Spinal cord (tissue), 10 donors: ENCODE data around the gene ODC1. TPM values are rescaled to one million over a fixed set of nuclear protein-coding genes. Genes with fewer than 3 reads are reported as not detected.
"Not testable (repeated sequence)": the region's sequence is repeated elsewhere in the genome, so short reads cannot be mapped to it uniquely, and the experiment has no call there.

ENCODE experiments used
- DNase-seq, 6 donors: peaks; one replicate each; pipeline versions ENCODE4 v3.0.0 to v3.0.0-alpha.2; 2013 to 2015; ENCODE audit warnings: low spot score in 6 of 6, low read depth in 4 of 6
- H3K27ac ChIP-seq: one replicate; pipeline ENCODE4 v1.5.1; 2013; ENCODE audit warnings: low read depth, low read length, control low read depth
- H3K27me3 ChIP-seq: one replicate; pipeline ENCODE4 v1.6.1; 2013; ENCODE audit warnings: low read length; ENCODE audit not compliant: control insufficient read depth, insufficient read depth
- H3K36me3 ChIP-seq: one replicate; pipeline ENCODE4 v1.6.1; 2013; ENCODE audit warnings: low read length; ENCODE audit not compliant: control insufficient read depth, insufficient read depth
- H3K4me1 ChIP-seq: one replicate; pipeline ENCODE4 v1.6.1; 2013; ENCODE audit warnings: low read length; ENCODE audit not compliant: control insufficient read depth, insufficient read depth
- H3K4me3 ChIP-seq: one replicate; pipeline ENCODE4 v1.5.1; 2013; ENCODE audit warnings: low read depth, low read length, control low read depth
- H3K9me3 ChIP-seq: one replicate; pipeline ENCODE4 v1.6.1; 2013; ENCODE audit warnings: low read length; ENCODE audit not compliant: control insufficient read depth, insufficient read depth
- WGBS: methylation state at CpG from one replicate; pipeline ENCODE4 v1.1.5; 2013; ENCODE audit warnings: missing lambda C conversion rate; ENCODE audit not compliant: insufficient coverage; 5-methylcytosine and 5-hydroxymethylcytosine counted together
- polyA plus RNA-seq, 2 donors: library from polyadenylated mRNA; unstranded; fragments of 120-200 nt; gene quantifications; one replicate each; pipeline ENCODE4 v1.2.1, GENCODE V29; 2013; ENCODE audit not compliant: insufficient read length in 2 of 2
- total RNA-seq, 2 donors: library from RNA; depleted of rRNA in 1 of 2; stranded (reverse); fragments of 120-200 nt in 1 of 2; fragments of >200 nt in 1 of 2; gene quantifications; one replicate each; pipeline versions ENCODE4 v1.2.3 to v1.2.4, GENCODE V29; 2013 to 2014
- donor health status: healthy.

ODC1 gene
- total and polyA plus RNA-seq, 4 donors, result 79.1 to 137 (median 111) TPM

DNA sequence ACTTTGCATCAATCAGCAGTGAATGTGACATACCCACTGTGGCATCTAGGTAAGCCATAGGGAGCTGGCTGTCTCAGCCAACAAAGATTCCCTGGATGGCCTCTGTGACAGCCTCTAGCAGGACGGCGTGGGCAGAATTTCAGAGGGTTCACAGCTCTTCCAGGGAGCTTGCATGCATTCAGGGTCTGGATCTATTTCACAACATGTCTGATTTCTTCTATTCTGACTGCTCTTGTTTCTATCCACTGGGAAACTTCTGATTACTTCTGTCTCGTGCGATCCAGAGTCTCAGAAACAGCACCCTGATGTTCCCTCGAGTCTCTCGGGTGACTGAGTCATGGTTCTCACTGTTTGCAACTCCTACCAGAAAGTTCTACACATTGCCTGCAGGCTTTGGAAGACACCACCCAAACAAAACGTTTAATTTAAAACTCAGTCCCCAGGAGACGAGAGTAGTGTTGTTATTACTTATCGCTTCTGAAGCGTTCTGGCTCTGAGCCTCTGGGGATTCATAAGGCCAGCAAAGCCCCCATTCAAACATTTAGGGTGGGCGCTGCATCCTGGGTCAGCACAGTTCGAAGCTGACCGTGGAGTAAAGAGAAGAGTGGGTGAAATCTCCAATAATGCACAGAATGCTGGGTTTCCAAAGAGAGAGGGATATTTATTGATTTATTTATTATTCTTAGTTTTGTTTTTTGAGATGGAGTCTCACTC lies 41.9 kb upstream of the ODC1 start:
- 76% methylated on average over 10 of the region's 13 CpGs for WGBS
- no peak for DNase-seq
- no peak overlapping the region for H3K27ac ChIP-seq
- H3K36me3 ChIP-seq, result no peaks in the 10 kb centered on the region
- no peaks in the 10 kb centered on the region for H3K4me1 ChIP-seq
- H3K4me3 ChIP-seq, result no peak overlapping the region
- no peaks in the 10 kb centered on the region for H3K27me3 ChIP-seq
- peaks cover 2% of the 10 kb centered on the region for H3K9me3 ChIP-seq

DNA sequence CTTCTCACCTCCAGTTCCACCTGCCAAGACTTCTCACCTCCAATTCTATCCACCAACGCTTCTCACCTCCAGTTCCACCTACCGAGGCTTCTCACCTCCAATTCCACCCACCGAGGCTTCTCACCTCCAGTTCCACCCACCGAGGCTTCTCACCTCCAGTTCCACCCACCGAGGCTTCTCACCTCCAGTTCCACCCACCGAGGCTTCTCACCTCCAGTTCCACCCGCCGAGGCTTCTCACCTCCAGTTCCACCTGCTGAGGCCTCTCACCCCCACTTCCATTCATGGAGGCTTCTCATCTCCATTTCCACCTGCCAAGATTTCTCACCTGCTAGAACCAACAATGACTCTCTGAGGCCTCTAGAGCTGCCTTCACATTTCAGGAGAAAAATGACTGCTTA lies 40.0 kb upstream of the ODC1 start:
- H3K9me3 ChIP-seq, H3K36me3 ChIP-seq, DNase-seq, H3K4me3 ChIP-seq, H3K27ac ChIP-seq, H3K4me1 ChIP-seq, H3K27me3 ChIP-seq: not testable (repeated sequence)
- 90% methylated on average over 6 of the region's 8 CpGs for WGBS

DNA sequence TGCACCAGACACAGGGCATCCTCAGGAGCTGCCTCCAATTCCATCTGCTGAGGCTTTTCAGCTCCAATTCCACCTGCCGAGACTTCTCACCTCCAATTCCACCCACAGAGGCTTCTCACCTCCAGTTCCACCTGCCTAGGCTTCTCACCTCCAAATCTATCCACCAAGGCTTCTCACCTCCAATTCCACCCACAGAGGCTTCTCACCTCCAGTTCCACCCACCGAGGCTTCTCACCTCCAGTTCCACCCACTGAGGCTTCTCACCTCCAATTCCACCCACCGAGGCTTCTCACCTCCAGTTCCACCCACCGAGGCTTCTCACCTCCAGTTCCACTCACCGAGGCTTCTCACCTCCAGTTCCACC lies 39.6 kb upstream of the ODC1 start:
- not testable (repeated sequence) for DNase-seq, H3K27me3 ChIP-seq, H3K4me1 ChIP-seq, H3K27ac ChIP-seq, H3K9me3 ChIP-seq, H3K36me3 ChIP-seq, H3K4me3 ChIP-seq
- 92% methylated on average over 5 of the region's 5 CpGs for WGBS

DNA sequence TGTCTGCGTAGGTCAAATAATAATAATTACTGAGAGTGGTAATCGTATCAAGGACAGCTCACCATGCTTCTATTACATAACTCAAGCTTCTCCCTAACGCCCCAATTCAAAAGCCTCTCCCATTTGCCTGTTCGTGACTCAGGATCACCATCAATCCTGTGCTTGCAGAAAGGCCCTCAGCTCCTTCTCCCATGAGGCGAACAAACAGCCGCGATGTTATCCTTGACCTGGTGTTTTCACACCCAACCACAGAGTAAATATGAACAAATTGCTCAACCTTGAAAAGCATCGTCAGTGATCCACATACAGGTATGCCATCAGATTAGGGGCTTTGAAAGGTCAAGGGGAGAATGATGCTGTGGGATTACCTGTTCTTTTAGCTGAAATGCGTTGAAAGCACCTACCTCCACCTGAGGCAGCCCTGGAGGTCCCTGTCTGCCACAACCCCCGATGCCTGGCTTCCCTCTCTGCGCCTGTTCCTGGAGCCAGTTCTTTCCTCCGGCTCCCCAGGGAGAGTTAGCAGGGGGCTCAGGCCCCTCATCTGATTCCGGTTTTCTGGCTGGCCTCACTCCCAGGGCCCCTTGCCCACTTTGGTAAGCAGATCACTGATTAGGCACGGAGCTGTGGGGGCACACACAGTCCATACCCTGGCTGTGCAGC lies 39.1 kb upstream of the ODC1 start:
- peaks cover 1% of the 10 kb centered on the region for H3K9me3 ChIP-seq
- no peak overlapping the region for H3K27ac ChIP-seq
- H3K4me3 ChIP-seq, result no peak overlapping the region
- no peaks in the 10 kb centered on the region for H3K36me3 ChIP-seq
- no peaks in the 10 kb centered on the region for H3K4me1 ChIP-seq
- H3K27me3 ChIP-seq, result no peaks in the 10 kb centered on the region
- WGBS, result 70% methylated on average over 9 of the region's 14 CpGs
- DNase-seq, result no peak

DNA sequence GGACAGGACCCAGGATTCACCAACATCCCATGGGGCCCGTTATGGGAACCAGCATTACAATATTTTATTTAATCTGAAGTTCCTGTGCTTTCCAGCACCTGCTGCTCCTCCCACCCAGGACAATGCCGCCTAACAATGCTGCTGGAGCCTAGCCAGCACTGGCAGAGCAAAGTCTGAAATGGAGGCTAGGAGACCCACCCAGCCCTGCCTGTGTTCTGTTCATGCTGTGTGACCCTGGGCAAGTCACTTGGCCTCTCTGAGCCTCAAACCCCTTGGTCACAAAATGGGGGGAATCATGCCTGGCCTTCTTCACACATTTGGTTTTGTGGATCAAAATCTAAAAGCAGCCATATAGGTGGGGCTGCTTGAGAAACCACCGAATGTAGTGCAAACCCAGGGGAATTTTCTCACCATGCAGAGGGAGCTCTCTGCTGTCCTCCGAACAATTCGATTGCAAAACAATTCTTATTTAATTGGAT lies 38.5 kb upstream of the ODC1 start:
- DNase-seq, result no peak
- H3K36me3 ChIP-seq, result no peaks in the 10 kb centered on the region
- WGBS, result 54% methylated on average over 3 of the region's 5 CpGs
- H3K9me3 ChIP-seq, result no peaks in the 10 kb centered on the region
- H3K4me3 ChIP-seq, result no peak overlapping the region
- no peak overlapping the region for H3K27ac ChIP-seq
- no peaks in the 10 kb centered on the region for H3K27me3 ChIP-seq
- H3K4me1 ChIP-seq, result no peaks in the 10 kb centered on the region

DNA sequence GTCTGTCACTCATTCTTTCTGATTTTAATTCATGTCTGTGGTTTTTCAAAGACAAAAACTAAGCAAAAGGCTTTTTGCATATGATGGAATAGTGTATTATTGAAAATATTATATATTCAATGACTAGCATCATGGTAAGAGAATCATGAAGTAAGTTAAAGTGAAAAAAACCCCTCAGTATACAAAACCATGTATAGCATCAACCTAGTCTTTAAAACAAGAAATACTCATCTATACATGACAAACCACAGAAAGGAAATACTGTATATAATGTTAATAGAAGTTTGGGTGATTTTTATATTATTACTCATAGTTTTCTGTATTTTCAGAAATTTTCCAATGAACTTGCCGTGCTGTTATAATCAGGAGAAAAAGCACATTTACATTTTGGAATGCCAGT lies 38.0 kb upstream of the ODC1 start:
- H3K9me3 ChIP-seq, result no peaks in the 10 kb centered on the region
- no peak overlapping the region for H3K4me3 ChIP-seq
- no peaks in the 10 kb centered on the region for H3K4me1 ChIP-seq
- no peak for DNase-seq
- H3K27ac ChIP-seq, result no peak overlapping the region
- WGBS, result 100% methylated on average over 1 of the region's 1 CpG
- H3K36me3 ChIP-seq, result no peaks in the 10 kb centered on the region
- H3K27me3 ChIP-seq, result no peaks in the 10 kb centered on the region

DNA sequence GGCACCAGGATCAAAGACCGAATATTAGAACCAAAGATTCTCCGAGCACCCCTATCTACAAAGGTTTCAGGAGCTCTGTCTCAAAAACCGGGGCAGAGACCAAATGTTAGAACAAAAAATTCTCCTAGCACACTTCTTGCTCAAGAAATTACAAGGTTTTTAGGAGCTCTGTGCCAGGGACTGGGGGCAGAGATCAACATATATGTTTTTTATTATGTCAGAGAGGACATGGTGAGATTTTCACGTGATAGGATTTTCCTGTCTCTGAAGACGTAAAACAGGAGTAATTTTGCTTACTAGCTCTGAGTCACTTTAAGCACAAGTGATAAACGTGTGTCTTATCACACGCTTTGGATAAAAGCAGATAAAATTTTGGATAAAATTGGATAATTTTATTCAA lies 34.8 kb upstream of the ODC1 start:
- Histone ChIP-seq H3K9me3 (no peaks in the 10 kb centered on the region), H3K27me3 (no peaks in the 10 kb centered on the region), H3K4me3 (no peak overlapping the region), H3K27ac (no peak overlapping the region), H3K36me3 (no peaks in the 10 kb centered on the region), H3K4me1 (no peaks in the 10 kb centered on the region)
- WGBS, result 92% methylated on average over 2 of the region's 7 CpGs
- no peak for DNase-seq

DNA sequence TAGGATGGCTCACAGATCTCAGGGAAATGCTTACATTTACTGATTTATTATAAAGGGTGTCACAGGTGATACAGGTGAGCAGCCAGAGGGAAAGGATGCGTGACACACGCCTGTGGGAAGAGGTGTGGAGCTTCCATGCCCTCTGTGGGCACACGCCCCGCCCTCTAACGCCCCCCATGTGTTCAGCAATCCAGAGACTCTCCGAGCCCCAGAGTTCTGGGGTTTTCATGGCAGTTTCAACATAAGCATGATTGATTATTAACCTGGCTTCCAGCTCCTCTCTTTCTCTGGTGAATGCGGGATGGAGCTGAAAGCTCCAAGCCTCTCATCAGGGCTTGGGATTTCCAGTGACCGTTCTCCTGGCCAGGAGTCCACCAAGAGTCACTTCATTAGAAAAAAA lies 34.3 kb upstream of the ODC1 start:
- Histone ChIP-seq H3K4me1 (no peaks in the 10 kb centered on the region), H3K9me3 (no peaks in the 10 kb centered on the region), H3K4me3 (no peak overlapping the region), H3K27me3 (no peaks in the 10 kb centered on the region), H3K27ac (no peak overlapping the region), H3K36me3 (no peaks in the 10 kb centered on the region)
- no peak for DNase-seq
- WGBS, result 67% methylated on average over 3 of the region's 8 CpGs

DNA sequence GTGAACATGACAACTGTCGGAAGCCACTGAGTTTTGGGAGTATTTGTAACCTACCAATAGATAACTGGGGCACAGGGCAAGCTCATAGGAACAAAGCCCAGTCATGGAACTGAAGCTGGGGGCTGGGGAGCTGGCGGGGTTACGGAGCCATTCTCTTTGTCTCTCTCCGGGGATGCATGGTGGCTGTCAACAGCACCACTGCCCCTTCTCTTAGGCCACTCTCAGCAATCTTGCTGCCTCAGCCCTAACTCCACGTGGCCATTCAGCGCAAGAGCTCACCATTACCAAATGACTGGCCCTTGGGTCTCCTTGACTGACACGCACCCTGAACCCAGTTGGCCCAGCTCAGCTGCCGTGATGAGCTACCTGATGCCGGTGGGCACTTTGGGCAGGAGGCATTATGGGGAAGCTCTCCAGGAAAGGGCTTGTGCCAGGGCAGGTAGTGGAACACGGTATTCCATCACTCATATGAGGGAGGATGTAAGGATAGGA lies 33.6 kb upstream of the ODC1 start:
- H3K27ac ChIP-seq, result no peak overlapping the region
- WGBS, result 80% methylated on average over 7 of the region's 10 CpGs
- H3K27me3 ChIP-seq, result no peaks in the 10 kb centered on the region
- H3K9me3 ChIP-seq, result no peaks in the 10 kb centered on the region
- no peak for DNase-seq
- no peak overlapping the region for H3K4me3 ChIP-seq
- no peaks in the 10 kb centered on the region for H3K36me3 ChIP-seq
- H3K4me1 ChIP-seq, result no peaks in the 10 kb centered on the region
